Calu3 (cell line): Measurements from ENCODE around the gene CKS1B. TPM values are rescaled to one million over a fixed set of nuclear protein-coding genes. Genes with fewer than 3 reads are reported as not detected.
A peak's percentile ranks its signal among the peaks of the same experiment; 100 is the strongest.

Experiments used
- BruUV-seq: library from RNA; stranded (reverse); fragments of 400-500 nt; replicated peaks from 2 replicates; lab custom pipeline; 2021; lab: Mats Ljungman, UMichigan
- CTCF ChIA-PET: fragments of 300-600 bp; sonication (Branson Sonifier 250); formaldehyde crosslinking; loops from one replicate; lab custom pipeline; 2022; ENCODE audit warnings: antibody characterized with exemption; lab: Charles Lee
- DNase-seq: peaks from one replicate; pipeline ENCODE4 v3.0.0; 2022
- H3K27ac Mint-ChIP-seq: one replicate; pipeline ENCODE4 v1.8.0; 2022; ENCODE audit warnings: mixed read lengths; ENCODE audit not compliant: unreplicated experiment
- H3K27me3 Mint-ChIP-seq: one replicate; pipeline ENCODE4 v1.8.0; 2022; ENCODE audit warnings: mixed read lengths; ENCODE audit not compliant: unreplicated experiment
- H3K36me3 Mint-ChIP-seq: one replicate; pipeline ENCODE4 v1.8.0; 2022; ENCODE audit warnings: mild to moderate bottlenecking, moderate library complexity, mixed read lengths; ENCODE audit not compliant: insufficient read depth, unreplicated experiment
- H3K4me1 Mint-ChIP-seq: one replicate; pipeline ENCODE4 v1.8.0; 2022; ENCODE audit warnings: mild to moderate bottlenecking, low read depth, mixed read lengths; ENCODE audit not compliant: unreplicated experiment
- H3K4me3 Mint-ChIP-seq: one replicate; pipeline ENCODE4 v1.8.0; 2022; ENCODE audit warnings: mild to moderate bottlenecking, low read depth, moderate library complexity, mixed read lengths; ENCODE audit not compliant: unreplicated experiment
- H3K9me3 Mint-ChIP-seq: one replicate; pipeline ENCODE4 v1.8.0; 2022; ENCODE audit warnings: low read depth, mixed read lengths; ENCODE audit not compliant: unreplicated experiment
- intact Hi-C: fragments of 100-400 bp; cut with micrococcal nuclease; formaldehyde crosslinking; loops from one replicate; pipeline ENCODE4 v1.10.0; 2022; ENCODE audit not compliant: unreplicated experiment
- total RNA-seq: library from RNA; stranded (reverse); gene quantifications from 2 replicates; pipeline ENCODE4 v1.2.3, GENCODE V29; 2022
- TF ChIP-seq, protein P1 (sequence below): fragments of 200-600 bp; IDR thresholded peaks from one replicate; pipeline ENCODE4 v1.8.0; 2022; ENCODE audit warnings: antibody characterized with exemption; ENCODE audit not compliant: unreplicated experiment

Gene CKS1B
- total RNA-seq, 1 experiment from 2014 or later = 230 TPM

DNA sequence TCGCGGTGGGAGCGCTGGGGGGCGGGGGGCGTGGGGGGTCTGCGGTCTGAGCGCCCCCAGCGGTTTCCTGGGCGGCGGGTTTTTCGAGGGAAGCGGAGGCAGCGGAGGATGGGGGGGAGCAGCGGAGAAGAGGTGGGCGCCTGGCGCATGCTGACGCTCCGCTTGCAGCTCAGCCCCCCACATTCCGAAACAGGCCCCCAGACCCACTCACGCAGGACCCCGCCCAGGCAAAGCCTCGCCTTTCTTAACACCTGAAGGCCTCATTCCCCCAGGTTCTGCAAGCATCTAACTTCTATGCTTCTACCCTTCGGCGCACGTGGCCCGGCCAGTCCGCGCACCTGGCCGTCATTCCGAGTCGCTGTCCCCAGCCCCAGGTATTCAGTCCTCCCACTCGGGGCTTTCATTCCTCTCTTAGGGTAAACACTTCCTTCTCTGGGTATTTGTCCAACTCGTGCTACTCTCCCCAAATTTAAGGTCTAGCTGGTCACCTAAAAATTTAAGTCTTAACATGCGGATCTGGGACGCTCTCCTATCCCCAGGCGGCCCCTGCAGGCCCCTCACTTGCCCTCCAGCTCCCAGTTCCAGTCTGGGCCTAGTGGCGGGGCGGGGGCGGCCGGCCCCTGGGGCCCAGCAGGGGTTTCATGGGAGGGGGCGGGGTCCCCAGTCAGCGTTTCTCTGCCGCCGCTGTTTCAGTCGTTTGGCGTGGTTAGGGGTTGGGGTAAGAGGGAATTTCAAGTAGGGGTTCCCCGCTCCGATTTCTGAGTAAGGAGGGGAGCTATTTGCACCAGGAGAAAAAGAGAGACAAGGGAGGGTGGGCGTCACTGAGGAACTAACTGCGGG lies 25.3 kb downstream of the CKS1B start:
- CTCF ChIA-PET = interaction anchor here (0.6 to 2.6 kb wide), 9 partner anchors 12 to 1888 kb away, joined by 3 to 15 read pairs (median 7); partner anchors contain the start of genes FLAD1, PBXIP1 and PYGO2
- Mint-ChIP-seq H3K4me1 (peaks cover 43% of the 10 kb centered on the region), H3K9me3 (no peaks in the 10 kb centered on the region), H3K27me3 (no peaks in the 10 kb centered on the region), H3K27ac (peak overlapping the region; percentile 93), H3K4me3 (peak overlapping the region; percentile 94), H3K36me3 (peaks cover 66% of the 10 kb centered on the region)
- TF ChIP-seq, protein P1, sequence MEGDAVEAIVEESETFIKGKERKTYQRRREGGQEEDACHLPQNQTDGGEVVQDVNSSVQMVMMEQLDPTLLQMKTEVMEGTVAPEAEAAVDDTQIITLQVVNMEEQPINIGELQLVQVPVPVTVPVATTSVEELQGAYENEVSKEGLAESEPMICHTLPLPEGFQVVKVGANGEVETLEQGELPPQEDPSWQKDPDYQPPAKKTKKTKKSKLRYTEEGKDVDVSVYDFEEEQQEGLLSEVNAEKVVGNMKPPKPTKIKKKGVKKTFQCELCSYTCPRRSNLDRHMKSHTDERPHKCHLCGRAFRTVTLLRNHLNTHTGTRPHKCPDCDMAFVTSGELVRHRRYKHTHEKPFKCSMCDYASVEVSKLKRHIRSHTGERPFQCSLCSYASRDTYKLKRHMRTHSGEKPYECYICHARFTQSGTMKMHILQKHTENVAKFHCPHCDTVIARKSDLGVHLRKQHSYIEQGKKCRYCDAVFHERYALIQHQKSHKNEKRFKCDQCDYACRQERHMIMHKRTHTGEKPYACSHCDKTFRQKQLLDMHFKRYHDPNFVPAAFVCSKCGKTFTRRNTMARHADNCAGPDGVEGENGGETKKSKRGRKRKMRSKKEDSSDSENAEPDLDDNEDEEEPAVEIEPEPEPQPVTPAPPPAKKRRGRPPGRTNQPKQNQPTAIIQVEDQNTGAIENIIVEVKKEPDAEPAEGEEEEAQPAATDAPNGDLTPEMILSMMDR = no peak
- intact Hi-C loops = loop anchor here (10.0 kb wide), 1 partner anchor 55 kb away; the partner anchor contains the start of gene ADAM15
- BruUV-seq = no TSS peak
- peak; percentile 59 for DNase-seq

DNA sequence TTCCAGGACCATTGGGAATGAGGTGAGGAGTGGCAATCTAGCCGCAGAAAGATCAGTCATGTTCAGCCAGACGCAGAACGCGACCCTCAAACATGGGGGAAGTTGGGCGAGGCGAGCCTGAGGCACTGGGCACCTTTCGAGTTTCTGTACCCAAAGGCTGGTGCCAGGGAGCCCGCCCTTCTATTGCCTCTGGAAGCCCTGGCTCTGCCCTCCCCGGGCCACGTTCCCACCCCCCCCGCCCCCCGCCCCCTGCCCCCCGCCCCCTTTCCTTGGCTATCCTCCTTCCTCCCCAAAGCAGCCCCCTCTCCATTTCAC lies 25.9 kb downstream of the CKS1B start:
- no TSS peak for BruUV-seq
- Mint-ChIP-seq H3K36me3 (peaks cover 66% of the 10 kb centered on the region), H3K9me3 (no peaks in the 10 kb centered on the region), H3K27me3 (no peaks in the 10 kb centered on the region), H3K27ac (peak overlapping the region; percentile 93), H3K4me1 (peaks cover 46% of the 10 kb centered on the region), H3K4me3 (peak overlapping the region; percentile 94)
- no peak for DNase-seq
- intact Hi-C loops = loop anchor here (10.0 kb wide), 1 partner anchor 54 kb away; the partner anchor contains the start of gene ADAM15
- CTCF ChIA-PET = interaction anchor here (0.9 to 2.6 kb wide), 6 partner anchors 12 to 39 kb away, joined by 4 to 15 read pairs (median 8); partner anchors contain the start of genes FLAD1 and PYGO2
- TF ChIP-seq, protein P1 = no peak

DNA sequence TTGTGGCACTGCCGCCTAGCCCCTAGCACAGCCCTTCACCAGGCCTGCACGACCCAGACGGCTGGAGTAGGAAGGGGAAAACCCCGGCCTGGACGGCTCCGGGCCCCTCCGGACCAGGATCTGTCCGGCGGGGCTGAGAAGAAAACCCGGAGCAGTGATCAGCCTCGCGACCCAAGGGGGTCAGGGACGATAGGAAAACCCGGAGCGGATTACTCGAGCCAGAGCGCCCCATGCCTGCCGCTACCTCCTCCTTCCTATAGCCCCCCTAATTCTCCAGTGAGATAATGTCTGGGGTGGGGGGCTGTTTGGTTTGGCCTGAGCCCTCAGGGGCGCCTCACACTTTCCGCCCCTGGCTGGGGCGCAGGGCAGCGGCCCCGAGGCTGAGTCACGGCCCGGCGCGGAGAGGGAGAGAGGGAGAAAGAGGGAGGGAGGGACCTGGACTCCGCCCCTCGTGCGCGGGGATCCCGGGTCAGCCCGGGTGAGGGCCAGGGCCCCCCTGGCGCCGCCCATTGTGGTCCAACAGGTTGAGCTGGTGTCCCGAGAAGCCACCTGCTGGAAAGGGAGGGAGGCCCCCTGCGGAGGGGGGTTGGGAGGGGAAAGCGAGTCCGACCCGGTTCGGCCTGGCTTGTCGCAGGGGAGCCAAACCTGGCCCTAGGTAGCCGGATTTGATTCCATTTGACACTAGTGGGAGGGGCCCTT lies 26.4 kb downstream of the CKS1B start:
- intact Hi-C loops = loop anchor here (1.0 to 10.0 kb wide), 2 partner anchors 27 to 54 kb away; partner anchors contain the start of genes ADAM15 and CKS1B
- H3K9me3 Mint-ChIP-seq = no peaks in the 10 kb centered on the region
- no peaks in the 10 kb centered on the region for H3K27me3 Mint-ChIP-seq
- peak overlapping the region; percentile 94 for H3K4me3 Mint-ChIP-seq
- H3K36me3 Mint-ChIP-seq = peaks cover 66% of the 10 kb centered on the region
- H3K4me1 Mint-ChIP-seq = peaks cover 48% of the 10 kb centered on the region
- DNase-seq = peak; percentile 100
- CTCF ChIA-PET = interaction anchor here (0.6 to 2.4 kb wide), 8 partner anchors 9 to 138 kb away, joined by 3 to 15 read pairs (median 4); partner anchors contain the start of genes FLAD1 and PYGO2
- TF ChIP-seq, protein P1 = no peak
- BruUV-seq = no TSS peak
- peak overlapping the region; percentile 93 for H3K27ac Mint-ChIP-seq

DNA sequence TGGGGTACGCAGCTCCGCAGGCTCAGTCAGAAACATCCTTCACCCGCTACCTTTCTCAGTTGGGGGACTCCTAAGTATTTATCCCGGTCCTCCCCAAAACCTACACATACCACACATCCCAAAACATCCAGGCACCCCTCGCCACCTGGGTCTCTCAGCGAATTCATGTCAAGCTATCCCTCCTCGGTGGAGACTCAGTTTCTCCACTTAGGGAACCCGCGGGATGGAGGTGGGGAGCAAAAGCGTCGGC lies 26.9 kb downstream of the CKS1B start:
- no peak for DNase-seq
- Mint-ChIP-seq H3K27ac (peak overlapping the region; percentile 93), H3K4me3 (peak overlapping the region; percentile 94), H3K36me3 (peaks cover 66% of the 10 kb centered on the region), H3K9me3 (no peaks in the 10 kb centered on the region), H3K27me3 (no peaks in the 10 kb centered on the region), H3K4me1 (peaks cover 49% of the 10 kb centered on the region)
- BruUV-seq = no TSS peak
- TF ChIP-seq, protein P1 = no peak
- intact Hi-C loops = loop anchor here (1.0 to 10.0 kb wide), 2 partner anchors 27 to 53 kb away; partner anchors contain the start of genes ADAM15 and CKS1B
- CTCF ChIA-PET = interaction anchor here (0.6 to 0.9 kb wide), 5 partner anchors 9 to 138 kb away, joined by 3 to 5 read pairs (median 3); partner anchors contain the start of gene FLAD1
